Measurements from ENCODE around the gene TBC1D22A. TPM values are rescaled to one million over a fixed set of nuclear protein-coding genes. Genes with fewer than 3 reads are reported as not detected.
A peak's percentile ranks its signal among the peaks of the same experiment; 100 is the strongest.

The TBC1D22A gene
- total and polyA plus RNA-seq, 4 donors: 4.1 to 12.4 (median 8.4) TPM

GRCh38 chr22:47202819-47203553, 440.5 kb downstream of the TBC1D22A start:
- WGBS: 94% methylated on average over 16 of the region's 16 CpGs
- Histone ChIP-seq H3K36me3 (ENCODE audit: control insufficient read depth in 4 of 4, insufficient read depth in 3 of 4, low read depth in 1 of 4, low read length in 3 of 4) (no peaks in the 10 kb centered on the region), H3K9ac (ENCODE audit: low read depth in 1 of 2, low read length in 2 of 2) (no peak overlapping the region), H3K4me1 (ENCODE audit: control insufficient read depth in 4 of 4, insufficient read depth in 4 of 4, low read length in 3 of 4) (peaks cover 12 to 22% (median 17%) of the 10 kb centered on the region in 4 donors), H3K9me3 (ENCODE audit: control insufficient read depth in 4 of 4, low read length in 3 of 4) (no peaks in the 10 kb centered on the region), H3K4me3 (ENCODE audit: low read depth in 1 of 3, low read length in 3 of 3) (no peak overlapping the region), H3K27me3 (ENCODE audit: control insufficient read depth in 4 of 4, insufficient read depth in 4 of 4, low read length in 3 of 4) (no peaks in the 10 kb centered on the region), H3K27ac (ENCODE audit: low read depth in 1 of 2, low read length in 2 of 2) (no peak overlapping the region)
- TF ChIP-seq, protein P1, sequence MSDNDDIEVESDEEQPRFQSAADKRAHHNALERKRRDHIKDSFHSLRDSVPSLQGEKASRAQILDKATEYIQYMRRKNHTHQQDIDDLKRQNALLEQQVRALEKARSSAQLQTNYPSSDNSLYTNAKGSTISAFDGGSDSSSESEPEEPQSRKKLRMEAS (IDR thresholded peaks at IDR 0.05): no peak
- TF ChIP-seq NR2F2 (IDR thresholded peaks at IDR 0.05) (no peak), FOXA1 (IDR thresholded peaks at IDR 0.05) (no peak)
- TF ChIP-seq, protein P2, sequence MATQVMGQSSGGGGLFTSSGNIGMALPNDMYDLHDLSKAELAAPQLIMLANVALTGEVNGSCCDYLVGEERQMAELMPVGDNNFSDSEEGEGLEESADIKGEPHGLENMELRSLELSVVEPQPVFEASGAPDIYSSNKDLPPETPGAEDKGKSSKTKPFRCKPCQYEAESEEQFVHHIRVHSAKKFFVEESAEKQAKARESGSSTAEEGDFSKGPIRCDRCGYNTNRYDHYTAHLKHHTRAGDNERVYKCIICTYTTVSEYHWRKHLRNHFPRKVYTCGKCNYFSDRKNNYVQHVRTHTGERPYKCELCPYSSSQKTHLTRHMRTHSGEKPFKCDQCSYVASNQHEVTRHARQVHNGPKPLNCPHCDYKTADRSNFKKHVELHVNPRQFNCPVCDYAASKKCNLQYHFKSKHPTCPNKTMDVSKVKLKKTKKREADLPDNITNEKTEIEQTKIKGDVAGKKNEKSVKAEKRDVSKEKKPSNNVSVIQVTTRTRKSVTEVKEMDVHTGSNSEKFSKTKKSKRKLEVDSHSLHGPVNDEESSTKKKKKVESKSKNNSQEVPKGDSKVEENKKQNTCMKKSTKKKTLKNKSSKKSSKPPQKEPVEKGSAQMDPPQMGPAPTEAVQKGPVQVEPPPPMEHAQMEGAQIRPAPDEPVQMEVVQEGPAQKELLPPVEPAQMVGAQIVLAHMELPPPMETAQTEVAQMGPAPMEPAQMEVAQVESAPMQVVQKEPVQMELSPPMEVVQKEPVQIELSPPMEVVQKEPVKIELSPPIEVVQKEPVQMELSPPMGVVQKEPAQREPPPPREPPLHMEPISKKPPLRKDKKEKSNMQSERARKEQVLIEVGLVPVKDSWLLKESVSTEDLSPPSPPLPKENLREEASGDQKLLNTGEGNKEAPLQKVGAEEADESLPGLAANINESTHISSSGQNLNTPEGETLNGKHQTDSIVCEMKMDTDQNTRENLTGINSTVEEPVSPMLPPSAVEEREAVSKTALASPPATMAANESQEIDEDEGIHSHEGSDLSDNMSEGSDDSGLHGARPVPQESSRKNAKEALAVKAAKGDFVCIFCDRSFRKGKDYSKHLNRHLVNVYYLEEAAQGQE (IDR thresholded peaks at IDR 0.05): no peak
- DNase-seq (ENCODE audit: low spot score): peak; percentile 27

DNA sequence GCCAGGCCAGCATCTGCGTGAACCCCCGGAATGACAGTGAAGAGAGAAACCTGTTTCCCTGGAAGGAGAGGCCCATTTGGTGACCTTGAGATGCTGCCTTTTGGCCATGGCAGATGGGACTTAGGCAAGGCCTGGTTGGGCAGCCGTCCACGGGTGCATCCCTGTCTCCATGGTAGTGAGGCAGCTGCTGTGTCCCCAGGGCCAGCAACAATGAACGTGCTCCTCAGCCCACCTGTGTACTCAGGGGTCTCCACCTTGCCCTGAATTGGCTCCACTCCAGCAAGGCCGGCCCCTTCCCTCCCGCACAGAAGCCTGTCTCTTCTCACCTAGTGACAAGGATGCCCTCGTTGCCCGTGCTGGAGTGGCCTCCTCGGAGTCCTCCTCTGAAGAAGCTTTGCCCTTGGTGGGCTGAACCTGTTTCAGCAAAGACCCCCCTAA, 441.1 kb downstream of the TBC1D22A start:
- Histone ChIP-seq H3K4me1 (ENCODE audit: control insufficient read depth in 4 of 4, insufficient read depth in 4 of 4, low read length in 3 of 4) (peaks cover 12 to 22% (median 17%) of the 10 kb centered on the region in 4 donors), H3K9me3 (ENCODE audit: control insufficient read depth in 4 of 4, low read length in 3 of 4) (no peaks in the 10 kb centered on the region), H3K36me3 (ENCODE audit: control insufficient read depth in 4 of 4, insufficient read depth in 3 of 4, low read depth in 1 of 4, low read length in 3 of 4) (no peaks in the 10 kb centered on the region), H3K27ac (ENCODE audit: low read depth in 1 of 2, low read length in 2 of 2) (no peak overlapping the region), H3K9ac (ENCODE audit: low read depth in 1 of 2, low read length in 2 of 2) (no peak overlapping the region), H3K27me3 (ENCODE audit: control insufficient read depth in 4 of 4, insufficient read depth in 4 of 4, low read length in 3 of 4) (no peaks in the 10 kb centered on the region), H3K4me3 (ENCODE audit: low read depth in 1 of 3, low read length in 3 of 3) (no peak overlapping the region)
- TF ChIP-seq JUND (IDR thresholded peaks at IDR 0.05) (no peak), EGR1 (IDR thresholded peaks at IDR 0.05; ENCODE audit: low read depth in 2 of 2) (no peak), ATF3 (IDR thresholded peaks at IDR 0.05) (no peak), SP1 (IDR thresholded peaks at IDR 0.05) (no peak), TAF1 (conservative IDR thresholded peaks at IDR 0.05) (no peak), HNF4A (conservative IDR thresholded peaks at IDR 0.05) (no peak), NR2F2 (IDR thresholded peaks at IDR 0.05) (no peak), RAD21 (IDR thresholded peaks at IDR 0.05) (no peak), GABPA (IDR thresholded peaks at IDR 0.05 in 1 of 2, conservative IDR thresholded peaks at IDR 0.05 in 1 of 2) (no peak), FOXA2 (IDR thresholded peaks at IDR 0.05) (no peak)
- TF ChIP-seq, protein P2 (IDR thresholded peaks at IDR 0.05): no peak
- TF ChIP-seq, protein P3, sequence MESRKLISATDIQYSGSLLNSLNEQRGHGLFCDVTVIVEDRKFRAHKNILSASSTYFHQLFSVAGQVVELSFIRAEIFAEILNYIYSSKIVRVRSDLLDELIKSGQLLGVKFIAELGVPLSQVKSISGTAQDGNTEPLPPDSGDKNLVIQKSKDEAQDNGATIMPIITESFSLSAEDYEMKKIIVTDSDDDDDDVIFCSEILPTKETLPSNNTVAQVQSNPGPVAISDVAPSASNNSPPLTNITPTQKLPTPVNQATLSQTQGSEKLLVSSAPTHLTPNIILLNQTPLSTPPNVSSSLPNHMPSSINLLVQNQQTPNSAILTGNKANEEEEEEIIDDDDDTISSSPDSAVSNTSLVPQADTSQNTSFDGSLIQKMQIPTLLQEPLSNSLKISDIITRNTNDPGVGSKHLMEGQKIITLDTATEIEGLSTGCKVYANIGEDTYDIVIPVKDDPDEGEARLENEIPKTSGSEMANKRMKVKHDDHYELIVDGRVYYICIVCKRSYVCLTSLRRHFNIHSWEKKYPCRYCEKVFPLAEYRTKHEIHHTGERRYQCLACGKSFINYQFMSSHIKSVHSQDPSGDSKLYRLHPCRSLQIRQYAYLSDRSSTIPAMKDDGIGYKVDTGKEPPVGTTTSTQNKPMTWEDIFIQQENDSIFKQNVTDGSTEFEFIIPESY (IDR thresholded peaks at IDR 0.05): no peak
- TF ChIP-seq, protein P1 (IDR thresholded peaks at IDR 0.05): no peak
- 88% methylated on average over 10 of the region's 10 CpGs for WGBS
- DNase-seq (ENCODE audit: low spot score): peak; percentile 23
